PFSK-1 (cell line): ENCODE results near the gene TNFAIP2.

ENCODE experiments used
- FOXP2 ChIP-seq: optimal IDR thresholded peaks from 2 replicates; pipeline ENCODE3; 2011; ENCODE audit warnings: borderline replicate concordance, control low read depth, inconsistent platforms; ENCODE audit not compliant: insufficient read depth; ENCODE audit errors: extremely low read length, extremely low read depth
- POLR2AphosphoS5 ChIP-seq: IDR thresholded peaks from 2 replicates; pipeline ENCODE4 v1.6.1; 2012; ENCODE audit warnings: low read depth, mild to moderate bottlenecking, control low read depth, low read length, moderate library complexity
- SIN3A ChIP-seq: IDR thresholded peaks from 2 replicates; pipeline ENCODE4 v1.6.1; 2012; ENCODE audit warnings: mild to moderate bottlenecking, low read length, moderate library complexity, borderline replicate concordance; ENCODE audit not compliant: insufficient read depth
- TAF1 ChIP-seq: IDR thresholded peaks from 2 replicates; pipeline ENCODE4 v1.6.1; 2012; ENCODE audit warnings: low read length, control low read depth, borderline replicate concordance; ENCODE audit not compliant: insufficient read depth
- TF ChIP-seq, protein P1 (sequence below), 2 experiments: IDR thresholded peaks; 2 replicates each; pipeline versions ENCODE4 v1.6.1 to v1.8.0; 2011 to 2012; ENCODE audit warnings: low read depth in 2 of 2, low read length in 2 of 2, control low read depth in 1 of 2, inconsistent platforms in 1 of 2, mild to moderate bottlenecking in 1 of 2, moderate library complexity in 1 of 2; ENCODE audit not compliant: insufficient read depth in 1 of 2

TNFAIP2 gene

DNA sequence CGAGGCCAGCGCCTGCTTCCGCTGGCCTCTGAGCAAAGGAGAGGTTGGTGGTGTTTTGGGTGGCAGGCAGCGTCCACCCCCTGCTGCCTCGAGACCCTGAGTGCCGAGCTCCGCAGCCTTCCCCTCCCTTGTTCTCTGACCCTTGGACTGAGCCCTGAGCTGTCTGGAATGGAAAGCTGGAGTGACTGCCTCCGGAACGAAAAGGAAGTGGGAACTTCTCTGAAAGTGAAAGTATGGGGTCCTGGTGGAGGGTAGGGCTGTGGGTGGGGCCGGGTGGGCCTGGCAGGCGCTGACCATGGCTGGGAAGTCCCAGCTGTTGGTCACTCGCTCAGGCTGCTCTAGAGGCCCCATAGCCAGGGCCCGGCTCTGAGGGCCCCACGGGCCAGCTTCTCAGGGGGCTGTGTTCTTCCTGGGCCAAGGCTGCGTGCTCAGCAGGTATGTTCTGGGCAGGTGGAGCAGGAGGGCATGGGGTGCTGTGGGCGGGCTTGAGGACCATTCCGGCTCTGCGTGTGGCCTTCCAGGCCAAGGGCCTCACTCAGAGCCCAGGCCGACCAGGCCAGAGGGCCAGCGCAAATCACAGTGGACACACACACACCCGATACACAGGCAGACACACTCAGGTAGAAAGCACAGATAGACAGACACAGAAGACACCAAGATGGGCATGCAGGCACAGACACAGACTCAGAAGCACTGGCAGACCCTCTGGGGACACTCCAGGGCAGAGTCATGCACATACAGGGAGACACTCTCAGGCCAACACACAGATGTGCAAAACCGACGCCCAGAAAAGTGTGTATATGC is 28.7 kb upstream of the TNFAIP2 start, which contains the start of gene EXOC3L4:
TSS of gene EXOC3L4 (plus strand) at position 320 of the 804 bp plus-strand sequence. CDS start 5,495 bp downstream, outside the sequence.
- TF ChIP-seq POLR2AphosphoS5 (no peak), TAF1 (no peak), SIN3A (no peak), FOXP2 (no peak)
- TF ChIP-seq, protein P1, sequence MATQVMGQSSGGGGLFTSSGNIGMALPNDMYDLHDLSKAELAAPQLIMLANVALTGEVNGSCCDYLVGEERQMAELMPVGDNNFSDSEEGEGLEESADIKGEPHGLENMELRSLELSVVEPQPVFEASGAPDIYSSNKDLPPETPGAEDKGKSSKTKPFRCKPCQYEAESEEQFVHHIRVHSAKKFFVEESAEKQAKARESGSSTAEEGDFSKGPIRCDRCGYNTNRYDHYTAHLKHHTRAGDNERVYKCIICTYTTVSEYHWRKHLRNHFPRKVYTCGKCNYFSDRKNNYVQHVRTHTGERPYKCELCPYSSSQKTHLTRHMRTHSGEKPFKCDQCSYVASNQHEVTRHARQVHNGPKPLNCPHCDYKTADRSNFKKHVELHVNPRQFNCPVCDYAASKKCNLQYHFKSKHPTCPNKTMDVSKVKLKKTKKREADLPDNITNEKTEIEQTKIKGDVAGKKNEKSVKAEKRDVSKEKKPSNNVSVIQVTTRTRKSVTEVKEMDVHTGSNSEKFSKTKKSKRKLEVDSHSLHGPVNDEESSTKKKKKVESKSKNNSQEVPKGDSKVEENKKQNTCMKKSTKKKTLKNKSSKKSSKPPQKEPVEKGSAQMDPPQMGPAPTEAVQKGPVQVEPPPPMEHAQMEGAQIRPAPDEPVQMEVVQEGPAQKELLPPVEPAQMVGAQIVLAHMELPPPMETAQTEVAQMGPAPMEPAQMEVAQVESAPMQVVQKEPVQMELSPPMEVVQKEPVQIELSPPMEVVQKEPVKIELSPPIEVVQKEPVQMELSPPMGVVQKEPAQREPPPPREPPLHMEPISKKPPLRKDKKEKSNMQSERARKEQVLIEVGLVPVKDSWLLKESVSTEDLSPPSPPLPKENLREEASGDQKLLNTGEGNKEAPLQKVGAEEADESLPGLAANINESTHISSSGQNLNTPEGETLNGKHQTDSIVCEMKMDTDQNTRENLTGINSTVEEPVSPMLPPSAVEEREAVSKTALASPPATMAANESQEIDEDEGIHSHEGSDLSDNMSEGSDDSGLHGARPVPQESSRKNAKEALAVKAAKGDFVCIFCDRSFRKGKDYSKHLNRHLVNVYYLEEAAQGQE (IDR thresholded peaks at IDR 0.05; ENCODE audit: insufficient read depth in 1 of 2, low read depth in 2 of 2, low read length in 2 of 2): no peak

DNA sequence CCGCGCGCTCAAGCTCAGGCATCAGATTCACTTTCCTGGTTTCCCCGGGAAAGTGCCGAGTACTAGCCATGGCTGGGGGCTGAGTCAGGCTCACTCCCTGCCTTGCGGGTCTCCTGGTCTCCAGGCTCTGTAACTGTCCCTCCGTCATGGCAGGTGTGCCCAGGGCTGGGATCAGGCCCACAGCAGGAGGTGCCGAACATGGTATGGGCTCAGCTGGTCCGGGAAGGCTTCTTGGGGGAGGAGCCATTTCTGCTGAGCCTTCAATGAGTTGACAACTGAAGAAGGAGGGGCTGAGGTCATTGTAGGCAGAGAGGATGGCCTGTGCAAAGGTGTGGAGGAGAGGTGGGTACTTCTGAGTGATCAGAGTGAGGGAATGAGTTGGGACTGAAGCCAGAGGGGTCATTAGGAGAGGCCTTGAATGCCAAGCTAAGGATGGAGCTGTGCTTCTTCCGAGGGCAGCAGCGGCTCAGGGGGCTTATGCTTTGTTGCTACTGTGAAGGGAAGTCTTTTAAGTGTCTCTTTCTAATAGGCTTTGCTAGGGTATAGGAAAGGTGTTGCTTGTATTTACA is 28.0 kb upstream of the TNFAIP2 start:
- TF ChIP-seq TAF1 (no peak), POLR2AphosphoS5 (no peak), SIN3A (no peak), FOXP2 (no peak)
- TF ChIP-seq, protein P1 (IDR thresholded peaks at IDR 0.05; ENCODE audit: insufficient read depth in 1 of 2, low read depth in 2 of 2, low read length in 2 of 2): no peak

DNA sequence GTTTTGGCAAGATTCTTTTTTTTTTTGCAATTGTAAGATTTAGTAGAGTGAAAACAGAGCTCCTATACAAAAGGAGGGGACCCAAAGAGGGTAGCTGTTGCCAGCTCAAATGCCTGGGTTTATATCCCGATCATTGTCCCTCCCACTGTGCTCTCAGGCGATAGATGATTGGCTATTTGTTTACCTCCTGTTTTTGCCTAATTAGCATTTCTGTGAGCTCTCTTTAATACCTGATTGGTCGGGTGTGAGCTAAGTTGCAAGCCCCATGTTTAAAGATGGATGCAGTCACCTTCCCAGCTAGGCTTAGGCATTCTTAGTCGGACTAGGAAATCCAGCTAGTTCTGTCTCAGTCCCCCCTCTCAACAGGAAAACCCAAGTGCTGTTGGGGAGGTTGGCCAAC is 26.9 kb upstream of the TNFAIP2 start:
- TF ChIP-seq, protein P1 (IDR thresholded peaks at IDR 0.05; ENCODE audit: insufficient read depth in 1 of 2, low read depth in 2 of 2, low read length in 2 of 2): no peak
- TF ChIP-seq SIN3A (no peak), FOXP2 (no peak), POLR2AphosphoS5 (no peak), TAF1 (no peak)

DNA sequence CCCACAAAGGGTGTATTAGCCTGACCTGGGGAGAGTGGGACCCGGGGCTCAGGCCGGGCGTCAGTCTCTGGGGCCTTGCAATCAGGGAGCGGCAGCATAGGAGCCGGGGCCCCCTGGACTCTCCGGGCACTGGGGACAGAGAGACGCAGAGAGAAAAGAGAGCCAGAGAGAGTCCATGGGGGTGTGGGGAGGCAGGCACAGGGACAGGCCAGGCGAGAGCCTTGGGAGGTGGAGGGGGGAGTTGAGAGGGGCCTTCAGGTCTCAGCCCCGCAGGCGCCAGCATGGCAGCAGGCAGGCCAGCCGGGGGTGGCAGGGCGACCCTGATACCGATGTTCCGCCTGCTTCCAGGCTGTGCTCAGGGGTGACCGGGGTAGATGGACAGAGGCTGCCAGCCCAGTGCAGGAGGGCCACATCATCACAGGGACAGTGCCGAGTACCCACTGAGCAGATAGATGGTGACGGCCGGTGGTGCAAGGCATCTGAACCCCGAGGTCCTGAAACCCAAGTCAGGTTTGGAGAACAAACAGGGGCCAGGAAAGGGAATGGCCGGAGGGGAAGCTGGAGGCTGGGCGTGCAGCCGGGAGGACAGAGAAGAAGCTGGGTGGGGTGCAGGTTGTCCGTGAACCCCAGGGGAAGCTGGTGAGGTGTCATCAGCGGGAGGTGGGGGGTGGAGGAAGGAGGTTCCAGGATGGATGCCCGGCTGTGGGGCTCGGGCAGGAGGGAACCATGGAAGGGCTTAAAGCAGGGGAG is 25.8 kb upstream of the TNFAIP2 start:
- TF ChIP-seq TAF1: no peak
- TF ChIP-seq, protein P1 (IDR thresholded peaks at IDR 0.05; ENCODE audit: insufficient read depth in 1 of 2, low read depth in 2 of 2, low read length in 2 of 2): no peak
- no peak for TF ChIP-seq SIN3A
- TF ChIP-seq POLR2AphosphoS5: no peak
- TF ChIP-seq FOXP2: no peak
